IMR-90 (cell line): ENCODE data around the gene ALG8. TPM values are rescaled to one million over a fixed set of nuclear protein-coding genes. Genes with fewer than 3 reads are reported as not detected.

Source experiments
- ATAC-seq: fragments of 200-7000 bp; cut with Tn5 transposase; 2 replicates; pipeline ENCODE4 v1.9.1; 2020; ENCODE audit warnings: low read depth, mild to moderate bottlenecking, moderate library complexity
- BruUV-seq: library from RNA; stranded (reverse); fragments of 400-500 nt; replicated peaks from 2 replicates; lab custom pipeline; 2021; lab: Mats Ljungman, UMichigan
- CTCF ChIA-PET: fragments of 300-600 bp; formaldehyde crosslinking; extraction: SDS; loops from one replicate; lab custom pipeline; 2021; ENCODE audit warnings: antibody characterized with exemption; lab: Yijun Ruan, JAX
- POLR2A ChIA-PET: fragments of 300-600 bp; sonication (Branson Sonifier 250); formaldehyde crosslinking; loops from one replicate; lab custom pipeline; 2022; ENCODE audit warnings: antibody characterized with exemption; ENCODE audit not compliant: unreplicated experiment; lab: Charles Lee
- DNase-seq: peaks from one replicate; pipeline ENCODE4 v3.0.0; 2013
- H2AFZ ChIP-seq: replicated peaks from 2 replicates; pipeline ENCODE3; 2013; ENCODE audit warnings: low read length, mild to moderate bottlenecking; ENCODE audit not compliant: poor library complexity
- H2AK5ac ChIP-seq: 2 replicates; pipeline ENCODE4 v1.6.1; 2013; ENCODE audit warnings: low read depth, low read length, inconsistent platforms
- H2AK9ac ChIP-seq: replicated peaks from 2 replicates; pipeline ENCODE3; 2013; ENCODE audit warnings: mild to moderate bottlenecking, low read depth, low read length, moderate library complexity; ENCODE audit not compliant: poor library complexity
- H2BK120ac ChIP-seq: 2 replicates; pipeline ENCODE4 v1.6.1; 2013; ENCODE audit warnings: low read depth, low read length, inconsistent platforms
- H2BK15ac ChIP-seq: 3 replicates; pipeline ENCODE4 v1.6.1; 2013; ENCODE audit warnings: low read depth, low read length, inconsistent platforms
- H2BK20ac ChIP-seq: 2 replicates; pipeline ENCODE4 v1.6.1; 2013; ENCODE audit warnings: low read depth, mild to moderate bottlenecking, inconsistent platforms, low read length, moderate library complexity
- H2BK5ac ChIP-seq: 2 replicates; pipeline ENCODE4 v1.6.1; 2013; ENCODE audit warnings: mild to moderate bottlenecking, low read depth, low read length, inconsistent platforms; ENCODE audit not compliant: poor library complexity, severe bottlenecking
- H3K14ac ChIP-seq: replicated peaks from 2 replicates; pipeline ENCODE4 v1.6.1; 2013; ENCODE audit warnings: low read depth, low read length, inconsistent platforms
- H3K18ac ChIP-seq: 2 replicates; pipeline ENCODE4 v1.6.1; 2013; ENCODE audit warnings: low read depth, low read length, control low read depth
- H3K23ac ChIP-seq: 2 replicates; pipeline ENCODE4 v1.6.1; 2013; ENCODE audit warnings: low read depth, low read length, inconsistent platforms
- H3K27ac ChIP-seq: 2 replicates; pipeline ENCODE4 v1.5.1; 2013; ENCODE audit warnings: mild to moderate bottlenecking, control low read depth, low read length; ENCODE audit not compliant: insufficient read depth
- H3K27me3 ChIP-seq: 2 replicates; pipeline ENCODE4 v1.6.1; 2013; ENCODE audit warnings: low read length; ENCODE audit not compliant: control insufficient read depth, insufficient read depth
- H3K36me3 ChIP-seq: 2 replicates; pipeline ENCODE4 v1.6.1; 2013; ENCODE audit warnings: low read length, mixed read lengths; ENCODE audit not compliant: control insufficient read depth, insufficient read depth
- H3K4ac ChIP-seq: 2 replicates; pipeline ENCODE4 v1.6.1; 2013; ENCODE audit warnings: low read depth, low read length, inconsistent platforms
- H3K4me1 ChIP-seq: 2 replicates; pipeline ENCODE4 v1.6.1; 2013; ENCODE audit warnings: low read length, mixed read lengths; ENCODE audit not compliant: control insufficient read depth, insufficient read depth
- H3K4me2 ChIP-seq: 2 replicates; pipeline ENCODE4 v1.6.1; 2013; ENCODE audit warnings: low read depth, mild to moderate bottlenecking, control low read depth, low read length, moderate library complexity
- H3K4me3 ChIP-seq: 2 replicates; pipeline ENCODE4 v1.5.1; 2013; ENCODE audit warnings: low read depth, mild to moderate bottlenecking, control low read depth, low read length, moderate library complexity; ENCODE audit not compliant: insufficient read depth
- H3K56ac ChIP-seq: 2 replicates; pipeline ENCODE4 v1.6.1; 2013; ENCODE audit warnings: low read length, inconsistent platforms; ENCODE audit not compliant: insufficient read depth; ENCODE audit errors: extremely low read depth
- H3K79me1 ChIP-seq, 2 experiments: 2 replicates each; pipeline ENCODE4 v1.6.1; 2013; ENCODE audit warnings: low read length in 2 of 2, inconsistent platforms in 1 of 2, low read depth in 1 of 2
- H3K9ac ChIP-seq: 2 replicates; pipeline ENCODE4 v1.6.1; 2013; ENCODE audit warnings: low read depth, low read length, control low read depth
- H3K9me1 ChIP-seq: 2 replicates; pipeline ENCODE4 v1.6.1; 2013; ENCODE audit warnings: low read length, inconsistent platforms; ENCODE audit not compliant: insufficient read depth
- H3K9me3 ChIP-seq: 2 replicates; pipeline ENCODE4 v1.6.1; 2013; ENCODE audit warnings: low read length; ENCODE audit not compliant: control insufficient read depth, insufficient read depth
- H4K20me1 ChIP-seq: 2 replicates; pipeline ENCODE4 v1.6.1; 2013; ENCODE audit warnings: low read length, inconsistent platforms; ENCODE audit not compliant: insufficient read depth
- H4K5ac ChIP-seq: 2 replicates; pipeline ENCODE4 v1.6.1; 2013; ENCODE audit warnings: mild to moderate bottlenecking, low read depth, low read length, control low read depth
- H4K8ac ChIP-seq, 2 experiments: 2 replicates each; pipeline ENCODE4 v1.6.1; 2013; ENCODE audit warnings: low read depth in 2 of 2, low read length in 2 of 2, control low read depth in 1 of 2, inconsistent platforms in 1 of 2
- H4K91ac ChIP-seq: 2 replicates; pipeline ENCODE4 v1.6.1; 2013; ENCODE audit warnings: low read depth, low read length, inconsistent platforms; ENCODE audit not compliant: insufficient read depth
- BHLHE40 ChIP-seq: fragments of 150-350 bp; IDR thresholded peaks from 2 replicates; pipeline ENCODE4 v1.6.1; 2016; ENCODE audit warnings: mild to moderate bottlenecking, low read depth, low read length
- CEBPB ChIP-seq: IDR thresholded peaks from 2 replicates; pipeline ENCODE4 v1.6.1; 2012; ENCODE audit warnings: low read depth, low read length, improper control_type of control experiment
- CHD1 ChIP-seq: IDR thresholded peaks from 2 replicates; pipeline ENCODE4 v1.6.1; 2012; ENCODE audit warnings: low read depth, low read length, improper control_type of control experiment
- CTCF ChIP-seq: conservative IDR thresholded peaks from 2 replicates; pipeline ENCODE4 v1.5.1; 2012; ENCODE audit warnings: mild to moderate bottlenecking, low read depth, low read length, improper control_type of control experiment
- ELK1 ChIP-seq: fragments of 150-350 bp; IDR thresholded peaks from 2 replicates; pipeline ENCODE4 v1.6.1; 2016; ENCODE audit warnings: low read depth, mild to moderate bottlenecking, low read length, moderate library complexity, borderline replicate concordance
- FOS ChIP-seq: fragments of 150-350 bp; IDR thresholded peaks from 2 replicates; pipeline ENCODE4 v1.6.1; 2016; ENCODE audit warnings: low read depth, low read length
- MAFK ChIP-seq: IDR thresholded peaks from 2 replicates; pipeline ENCODE4 v1.6.1; 2012; ENCODE audit warnings: low read depth, low read length, improper control_type of control experiment
- MAZ ChIP-seq: IDR thresholded peaks from 2 replicates; pipeline ENCODE4 v1.6.1; 2012; ENCODE audit warnings: low read depth, mild to moderate bottlenecking, low read length, improper control_type of control experiment, moderate library complexity, borderline replicate concordance
- MXI1 ChIP-seq: IDR thresholded peaks from 2 replicates; pipeline ENCODE4 v1.6.1; 2012; ENCODE audit warnings: low read depth, mild to moderate bottlenecking, low read length, moderate library complexity, borderline replicate concordance
- NFE2L2 ChIP-seq: fragments of 150-350 bp; IDR thresholded peaks from 2 replicates; pipeline ENCODE4 v1.6.1; 2016; ENCODE audit warnings: low read depth, mild to moderate bottlenecking, low read length
- RAD21 ChIP-seq: IDR thresholded peaks from 2 replicates; pipeline ENCODE4 v1.6.1; 2012; ENCODE audit warnings: low read length, improper control_type of control experiment
- RCOR1 ChIP-seq: IDR thresholded peaks from 2 replicates; pipeline ENCODE4 v1.6.1; 2012; ENCODE audit warnings: mild to moderate bottlenecking, low read length, improper control_type of control experiment; ENCODE audit not compliant: insufficient replicate concordance
- RFX5 ChIP-seq: IDR thresholded peaks from 2 replicates; pipeline ENCODE4 v1.8.0; 2012; ENCODE audit warnings: low read depth, mild to moderate bottlenecking, low read length, moderate library complexity
- SMC3 ChIP-seq: fragments of 150-350 bp; IDR thresholded peaks from 2 replicates; pipeline ENCODE4 v1.6.1; 2016; ENCODE audit warnings: low read depth, mild to moderate bottlenecking, antibody characterized with exemption, low read length, moderate library complexity
- USF2 ChIP-seq: fragments of 150-350 bp; IDR thresholded peaks from 2 replicates; pipeline ENCODE4 v1.6.1; 2017; ENCODE audit warnings: mild to moderate bottlenecking, antibody characterized with exemption, low read length, low read depth
- WGBS, 2 experiments: methylation state at CpG; one replicate each; pipeline versions ENCODE4 v1.1.5 to v1.1.7; 2013; ENCODE audit warnings: missing lambda C conversion rate in 2 of 2; ENCODE audit not compliant: insufficient read length in 1 of 2; ENCODE audit errors: extremely low coverage in 2 of 2; 5-methylcytosine and 5-hydroxymethylcytosine counted together
- dilution Hi-C: fragments of 300-500 bp; cut with HindIII; formaldehyde crosslinking; loops from one replicate; pipeline ENCODE4 v1.14.3; 2018; ENCODE audit warnings: low sequenced_read_pairs; ENCODE audit not compliant: unreplicated experiment
- in situ Hi-C: fragments of 300-500 bp; cut with MboI; formaldehyde crosslinking; loops from 3 replicates; pipeline ENCODE4 v1.14.3; 2019; ENCODE audit warnings: low sequenced_read_pairs, inconsistent platforms, mixed read lengths
- intact Hi-C: fragments of 100-400 bp; cut with micrococcal nuclease; formaldehyde crosslinking; loops from 2 replicates; pipeline ENCODE4 v1.10.0; 2022
- polyA plus RNA-seq, 3 experiments: library from polyadenylated mRNA; depleted of rRNA; stranded (reverse); fragments of >200 nt; gene quantifications; 2 replicates each; pipeline ENCODE4 v1.2.3, GENCODE V29; 2012; ENCODE audit warnings: low replicate concordance in 1 of 3
- total RNA-seq: library from RNA; depleted of rRNA; stranded (reverse); fragments of >200 nt; gene quantifications from 2 replicates; pipeline ENCODE4 v1.2.3, GENCODE V29; 2012

The ALG8 gene
- total and polyA plus RNA-seq, 2 of the 4 experiments (the other 2 are of a cell fraction), result 27.8 to 31.8 TPM

GRCh38 chr11:78054971-78055370 lies 84.5 kb downstream of the ALG8 start:
- Histone ChIP-seq H3K79me1 (peaks cover 3% of the 10 kb centered on the region in 2 experiments; a peak in 3 of 4 replicates), H4K8ac (no peak overlapping the region), H3K4me3 (no peak overlapping the region), H3K4ac (no peak overlapping the region), H2AK5ac (no peak overlapping the region), H3K23ac (no peak overlapping the region; the same call in 1 of the 2 replicates), H3K4me2 (no peak overlapping the region), H2BK5ac (no peak overlapping the region), H3K9me1 (peaks cover 16% of the 10 kb centered on the region), H2AFZ (peak overlapping the region; percentile 41), H2BK20ac (no peak overlapping the region), H3K56ac (no peak overlapping the region), H4K5ac (no peak overlapping the region), H3K18ac (no peak overlapping the region), H4K91ac (no peak overlapping the region), H3K27ac (no peak overlapping the region), H3K27me3 (no peaks in the 10 kb centered on the region), H2BK15ac (no peak overlapping the region), H3K9me3 (no peaks in the 10 kb centered on the region), H3K9ac (no peak overlapping the region), H3K4me1 (peaks cover 12% of the 10 kb centered on the region), H3K14ac (no peak overlapping the region), H3K36me3 (no peaks in the 10 kb centered on the region), H4K20me1 (no peaks in the 10 kb centered on the region), H2BK120ac (no peak overlapping the region), H2AK9ac (peak overlapping the region; percentile 3)
- DNase-seq (no peak), ATAC-seq (no peak)
- dilution Hi-C loops (no loop called here), in situ Hi-C loops (no loop called here), intact Hi-C loops (no loop called here)
- no TSS peak for BruUV-seq
- TF ChIP-seq MXI1 (no peak), SMC3 (no peak), RAD21 (no peak), MAFK (no peak), FOS (no peak), BHLHE40 (no peak), RCOR1 (no peak), ELK1 (no peak), CTCF (no peak), RFX5 (no peak), CHD1 (no peak), NFE2L2 (no peak), MAZ (no peak), USF2 (no peak), CEBPB (no peak)
- POLR2A ChIA-PET, result no interaction called here
- CTCF ChIA-PET, result no interaction called here
- WGBS, 2 experiments, result no CpG with 5 or more reads among the region's 4 CpGs
